AG04449 (cell line): ENCODE measurements around the gene KXD1.
A peak's percentile ranks its signal among the peaks of the same experiment; 100 is the strongest.
"Not testable (repeated sequence)": the region's sequence is repeated elsewhere in the genome, so short reads cannot be mapped to it uniquely, and the experiment has no call there.

Source experiments
- CTCF ChIA-PET: fragments of 350-600 bp; formaldehyde crosslinking; extraction: SDS; loops from one replicate; lab custom pipeline; 2021; ENCODE audit warnings: antibody characterized with exemption; lab: Yijun Ruan, JAX
- POLR2A ChIA-PET: fragments of 400-600, 350-600 bp; formaldehyde crosslinking; extraction: SDS; loops from one replicate; lab custom pipeline; 2020; ENCODE audit warnings: antibody characterized with exemption, inconsistent platforms; lab: Yijun Ruan, JAX
- DNase-seq: peaks from one replicate; pipeline ENCODE4 v3.0.0-alpha.2; 2010; ENCODE audit warnings: low read depth, low spot score
- H3K4me3 ChIP-seq: 2 replicates; pipeline ENCODE4 v1.5.1; 2011; ENCODE audit warnings: low read depth, mild to moderate bottlenecking, control low read depth, low read length
- TF ChIP-seq, protein P1 (sequence below): IDR thresholded peaks from one replicate; pipeline ENCODE4 v1.5.1; 2011; ENCODE audit warnings: mild to moderate bottlenecking, moderate library complexity, low read length, control low read depth, inconsistent platforms; ENCODE audit not compliant: insufficient read depth; ENCODE audit errors: missing control alignments

Gene KXD1

GRCh38 chr19:18588611-18589379 lies 31.1 kb downstream of the KXD1 start, which contains the start of gene REX1BD:
Gene REX1BD (plus strand): TSS chr19:18588798. CDS start chr19:18588802, 4 bp downstream.
- CTCF ChIA-PET = interaction anchor here (0.7 to 15.9 kb wide), 47 partner anchors 9 to 304 kb away, joined by 3 to 286 read pairs (median 4); partner anchors contain the start of genes COMP, ELL, KXD1 and SSBP4
- POLR2A ChIA-PET = interaction anchor here (0.5 to 1.9 kb wide), 6 partner anchors 13 to 243 kb away, joined by 3 to 8 read pairs (median 4); partner anchors contain the start of genes KXD1, UBA52 and UPF1
- DNase-seq = no peak
- TF ChIP-seq, protein P1, sequence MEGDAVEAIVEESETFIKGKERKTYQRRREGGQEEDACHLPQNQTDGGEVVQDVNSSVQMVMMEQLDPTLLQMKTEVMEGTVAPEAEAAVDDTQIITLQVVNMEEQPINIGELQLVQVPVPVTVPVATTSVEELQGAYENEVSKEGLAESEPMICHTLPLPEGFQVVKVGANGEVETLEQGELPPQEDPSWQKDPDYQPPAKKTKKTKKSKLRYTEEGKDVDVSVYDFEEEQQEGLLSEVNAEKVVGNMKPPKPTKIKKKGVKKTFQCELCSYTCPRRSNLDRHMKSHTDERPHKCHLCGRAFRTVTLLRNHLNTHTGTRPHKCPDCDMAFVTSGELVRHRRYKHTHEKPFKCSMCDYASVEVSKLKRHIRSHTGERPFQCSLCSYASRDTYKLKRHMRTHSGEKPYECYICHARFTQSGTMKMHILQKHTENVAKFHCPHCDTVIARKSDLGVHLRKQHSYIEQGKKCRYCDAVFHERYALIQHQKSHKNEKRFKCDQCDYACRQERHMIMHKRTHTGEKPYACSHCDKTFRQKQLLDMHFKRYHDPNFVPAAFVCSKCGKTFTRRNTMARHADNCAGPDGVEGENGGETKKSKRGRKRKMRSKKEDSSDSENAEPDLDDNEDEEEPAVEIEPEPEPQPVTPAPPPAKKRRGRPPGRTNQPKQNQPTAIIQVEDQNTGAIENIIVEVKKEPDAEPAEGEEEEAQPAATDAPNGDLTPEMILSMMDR = peak; percentile 97
- H3K4me3 ChIP-seq = peak within 1 kb of the TSS; percentile 72

- DNase-seq = no peak
- TF ChIP-seq, protein P1 = peak; percentile 27
- H3K4me3 ChIP-seq = peak overlapping the region; percentile 72
- ChIA-PET CTCF (interaction anchor here (0.6 to 15.9 kb wide), 29 partner anchors 8 to 282 kb away, joined by 3 to 286 read pairs (median 4); partner anchors contain the start of genes ELL, KXD1, UBA52 and UPF1), POLR2A (interaction anchor here (0.5 to 1.9 kb wide), 5 partner anchors 18 to 242 kb away, joined by 3 to 8 read pairs (median 5); partner anchors contain the start of genes KXD1, UBA52 and UPF1)
Measured at GRCh38 chr19:18589380-18590272, 32.0 kb downstream of the KXD1 start.

GRCh38 chr19:18590273-18591272 lies 32.9 kb downstream of the KXD1 start:
- DNase-seq = no peak
- H3K4me3 ChIP-seq = peak overlapping the region; percentile 72
- TF ChIP-seq, protein P1 = peak; percentile 23
- ChIA-PET CTCF (interaction anchor here (0.7 to 15.9 kb wide), 13 partner anchors 8 to 281 kb away, joined by 3 to 286 read pairs (median 5); partner anchors contain the start of genes UBA52 and UPF1), POLR2A (interaction anchor here (1.9 kb wide), 1 partner anchor 19 kb away, joined by 8 read pairs; the partner anchor contains the start of gene UBA52)

DNA sequence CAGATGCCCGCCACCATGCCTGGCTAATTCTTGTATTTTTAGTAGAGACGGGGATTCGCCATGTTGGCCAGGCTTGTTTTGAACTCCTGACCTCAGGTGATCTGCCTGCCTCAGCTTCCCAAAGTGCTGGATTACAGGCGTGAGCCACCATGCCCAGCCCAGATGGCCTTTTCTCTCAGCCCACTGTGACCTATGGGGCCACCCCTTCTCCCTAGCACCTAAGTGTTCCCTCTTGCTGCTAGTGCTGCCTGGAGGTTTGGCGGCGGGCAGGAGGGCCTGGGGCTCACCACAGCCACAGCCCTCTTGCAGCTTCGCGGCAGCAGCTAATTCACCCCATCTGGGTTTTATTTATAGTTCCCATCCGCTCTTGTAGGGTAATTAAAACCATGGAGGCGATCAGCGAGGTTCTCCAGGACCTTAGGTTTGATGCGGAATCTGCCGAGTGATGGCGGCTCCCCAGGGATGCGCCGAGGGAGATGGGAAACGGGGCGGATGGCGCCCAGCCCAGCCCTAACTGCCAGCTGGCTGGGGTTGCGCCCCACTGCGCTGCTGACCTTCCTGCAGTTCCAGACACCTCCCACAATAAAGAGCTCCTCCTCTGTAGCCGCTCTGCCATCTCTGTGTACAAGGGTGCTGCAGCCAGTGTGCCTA lies 34.2 kb downstream of the KXD1 start:
- POLR2A ChIA-PET = interaction anchor here (0.6 kb wide), 1 partner anchor 263 kb away, joined by 3 read pairs; no protein-coding TSS in a partner anchor
- CTCF ChIA-PET = interaction anchor here (0.8 to 15.9 kb wide), 11 partner anchors 10 to 396 kb away, joined by 3 to 286 read pairs (median 4); partner anchors contain the start of gene UPF1
- DNase-seq = no peak
- TF ChIP-seq, protein P1 = no peak
- no peak overlapping the region for H3K4me3 ChIP-seq

DNA sequence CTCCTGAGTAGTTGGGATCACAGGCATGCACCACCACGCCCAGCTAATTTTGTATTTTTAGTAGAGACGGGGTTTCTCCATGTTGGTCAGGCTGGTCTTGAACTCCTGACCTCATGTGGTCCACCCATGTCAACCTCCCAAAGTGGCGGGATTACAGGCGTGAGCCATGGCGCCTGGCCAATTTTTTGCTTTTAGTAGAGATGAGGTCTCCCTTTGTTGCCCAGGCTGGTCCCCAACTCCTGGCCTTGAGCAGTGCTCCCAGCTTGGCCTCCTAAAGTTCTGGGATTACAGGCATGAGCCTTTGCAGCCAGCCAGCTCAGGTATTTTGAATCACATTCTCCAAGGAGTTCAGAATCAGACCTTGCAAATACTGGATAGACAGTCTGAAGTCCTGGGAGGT lies 35.1 kb downstream of the KXD1 start:
- DNase-seq, H3K4me3 ChIP-seq: not testable (repeated sequence)
- ChIA-PET CTCF (interaction anchor here (0.6 to 15.9 kb wide), 18 partner anchors 11 to 395 kb away, joined by 3 to 286 read pairs (median 4); partner anchors contain the start of genes TMEM59L and UBA52), POLR2A (interaction anchor here (1.3 kb wide), 1 partner anchor 256 kb away, joined by 3 read pairs; no protein-coding TSS in a partner anchor)
